Putamen (tissue), 1 donor: ENCODE results near the gene PLOD1.
"Not testable (repeated sequence)": the region's sequence is repeated elsewhere in the genome, so short reads cannot be mapped to it uniquely, and the experiment has no call there.

ENCODE experiments used
- DNase-seq: peaks from one replicate; pipeline ENCODE4 v3.0.0-alpha.2; 2016; ENCODE audit warnings: low spot score

PLOD1 gene

DNA sequence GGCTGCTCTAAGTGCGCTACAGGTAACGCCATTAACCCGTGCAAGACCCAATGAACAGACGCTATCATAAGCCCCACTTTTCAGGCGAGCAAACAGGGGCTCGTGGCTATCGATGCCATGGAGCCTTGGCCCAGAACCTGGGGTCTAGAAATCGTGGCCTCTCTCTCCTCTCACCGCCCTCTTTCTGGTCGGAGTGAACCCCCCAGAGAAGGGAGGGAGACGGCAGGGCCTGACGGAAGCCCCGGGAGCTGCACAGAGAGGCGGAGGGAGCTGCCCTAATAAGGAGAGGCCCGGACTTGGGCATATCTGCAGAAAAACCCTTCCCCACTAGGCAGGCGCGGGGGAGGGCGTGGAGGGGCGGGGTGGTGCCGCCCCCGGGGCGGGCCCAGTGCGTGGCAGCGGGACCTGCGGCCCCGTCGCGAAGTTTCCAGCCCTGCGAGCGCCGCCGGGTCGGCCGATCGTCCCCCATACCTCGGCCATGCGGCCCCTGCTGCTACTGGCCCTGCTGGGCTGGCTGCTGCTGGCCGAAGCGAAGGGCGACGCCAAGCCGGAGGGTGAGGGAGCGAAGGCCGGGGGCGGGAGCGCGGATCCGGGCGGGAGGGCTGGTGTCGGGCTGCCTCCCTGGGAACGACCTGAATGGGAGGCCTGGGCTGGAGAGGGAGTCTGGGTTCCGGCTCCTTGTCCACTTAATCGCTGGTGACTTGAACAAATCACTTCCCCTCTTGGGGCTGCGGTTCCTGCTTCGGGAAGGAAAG lies at the start of gene PLOD1:
Gene PLOD1 (plus strand): TSS at position 416 of the 755 bp plus-strand sequence. CDS start 63 bp downstream, at position 479.
- DNase-seq = peak; percentile 83

DNA sequence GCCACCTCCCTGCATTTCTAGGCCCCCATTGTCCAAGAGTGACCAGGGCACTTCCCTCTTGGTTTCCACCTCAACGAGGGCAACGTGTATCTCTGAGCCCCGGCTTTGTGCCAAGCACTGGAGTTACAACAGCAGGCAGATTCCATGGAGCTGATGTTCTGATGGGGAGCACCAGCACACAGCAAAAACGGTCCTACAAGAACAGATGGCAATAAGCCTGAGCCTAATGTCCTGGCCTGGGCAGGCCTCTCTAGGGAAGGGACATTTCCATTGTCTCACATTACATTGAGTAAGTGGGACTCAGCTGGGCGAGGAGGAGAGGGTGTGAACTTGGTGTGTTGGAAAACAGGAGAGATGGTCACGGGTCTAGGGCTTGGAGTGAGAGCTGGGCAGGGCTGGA lies 48.6 kb upstream of the PLOD1 start:
- no peak for DNase-seq

DNA sequence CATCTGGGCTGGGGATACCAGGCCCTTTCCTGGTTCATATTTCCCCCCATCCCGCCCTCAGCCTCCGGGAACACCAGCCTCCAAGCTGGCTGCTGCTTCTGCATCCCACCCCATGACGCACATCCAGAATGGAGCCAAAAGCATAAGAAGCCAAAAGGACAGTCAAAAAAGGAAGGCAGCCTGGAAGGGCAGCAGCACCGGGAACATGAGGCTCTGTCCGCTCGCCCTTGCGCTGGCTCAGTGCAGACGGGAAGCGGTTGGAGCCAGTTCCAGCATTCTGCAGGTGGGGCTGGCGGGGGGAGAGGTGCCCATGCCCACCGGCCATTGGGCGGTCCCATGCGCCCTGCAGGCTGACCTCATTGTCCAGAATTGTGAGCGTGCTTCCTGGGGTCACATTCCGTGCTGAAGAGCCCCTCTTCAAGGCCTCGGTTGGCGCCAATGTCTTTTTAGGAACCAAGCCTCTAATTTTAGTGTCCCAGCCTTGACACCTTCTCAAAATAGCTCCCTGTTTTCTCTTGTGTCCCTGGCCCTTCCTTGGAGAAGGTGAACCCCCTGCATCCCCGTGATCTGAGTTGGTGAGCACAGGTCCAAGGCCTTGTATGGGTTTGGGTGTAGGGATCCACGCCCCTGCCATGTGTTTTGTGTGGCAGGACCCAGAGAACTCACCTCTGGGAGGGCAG lies 47.4 kb upstream of the PLOD1 start:
- DNase-seq = no peak

DNA sequence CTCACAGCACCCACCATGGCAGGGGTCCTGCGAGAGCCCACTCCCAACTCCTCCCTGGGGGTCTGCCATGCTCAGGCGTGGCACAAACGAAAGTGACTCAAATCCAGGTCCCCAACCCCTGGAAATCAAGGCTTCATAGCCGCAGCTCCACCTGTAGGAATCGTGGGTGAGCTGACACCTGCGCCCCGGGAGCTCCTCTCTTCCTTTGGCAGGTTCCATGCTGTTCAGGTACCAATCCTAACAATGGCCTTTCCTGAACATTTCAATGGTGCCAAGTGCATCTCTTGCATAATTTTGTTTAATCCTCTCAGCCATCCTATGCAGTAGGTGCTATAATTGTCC lies 46.9 kb upstream of the PLOD1 start:
- DNase-seq = no peak

DNA sequence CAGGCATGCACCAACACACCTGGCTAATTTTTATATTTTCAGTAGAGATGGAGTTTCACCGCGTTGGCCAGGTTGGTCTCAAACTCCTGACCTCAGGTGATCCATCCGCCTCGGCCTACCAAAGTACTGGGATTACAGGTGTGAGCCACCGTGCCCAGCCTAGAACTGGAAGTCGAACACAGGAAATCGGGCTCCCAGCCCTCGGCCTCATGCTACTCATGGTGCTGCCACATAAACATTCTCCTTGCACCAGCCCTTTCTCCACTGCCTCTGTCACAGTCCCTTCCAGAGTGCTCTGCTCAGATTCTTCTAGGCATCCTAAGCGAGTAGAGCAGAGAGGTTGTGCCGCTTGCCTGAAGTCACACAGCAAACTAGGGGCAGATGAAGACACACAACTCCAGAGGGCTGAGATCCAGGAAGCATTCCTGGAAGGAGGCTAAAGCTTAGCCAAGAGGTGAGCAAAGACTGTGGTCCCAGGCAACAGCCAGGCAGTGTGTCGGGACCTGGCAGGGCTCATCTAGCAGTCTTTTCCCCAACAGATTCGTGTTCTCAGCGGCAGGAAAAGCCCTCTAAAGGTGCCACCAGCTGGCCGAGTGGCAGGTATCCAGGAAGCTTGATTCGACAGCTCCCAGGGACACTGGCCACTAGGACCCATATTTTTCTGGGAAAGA lies 46.2 kb upstream of the PLOD1 start:
- no peak for DNase-seq

DNA sequence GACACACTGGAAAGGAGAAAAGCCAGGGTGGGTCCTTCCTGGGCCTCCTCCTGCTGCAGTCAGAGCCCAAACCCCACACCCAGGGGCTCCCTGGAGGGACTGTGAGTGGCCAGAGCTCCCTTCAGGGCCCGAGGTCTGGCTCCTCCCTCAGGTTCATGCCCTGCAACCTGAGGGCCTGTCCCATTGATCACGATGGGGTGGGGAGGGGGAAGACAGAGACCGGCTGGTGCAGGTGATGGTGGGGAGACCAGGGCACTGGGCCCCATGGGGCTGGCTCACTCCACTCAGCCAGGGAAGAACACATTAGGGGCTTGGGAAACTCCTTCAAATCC lies 45.7 kb upstream of the PLOD1 start:
- no peak for DNase-seq

DNA sequence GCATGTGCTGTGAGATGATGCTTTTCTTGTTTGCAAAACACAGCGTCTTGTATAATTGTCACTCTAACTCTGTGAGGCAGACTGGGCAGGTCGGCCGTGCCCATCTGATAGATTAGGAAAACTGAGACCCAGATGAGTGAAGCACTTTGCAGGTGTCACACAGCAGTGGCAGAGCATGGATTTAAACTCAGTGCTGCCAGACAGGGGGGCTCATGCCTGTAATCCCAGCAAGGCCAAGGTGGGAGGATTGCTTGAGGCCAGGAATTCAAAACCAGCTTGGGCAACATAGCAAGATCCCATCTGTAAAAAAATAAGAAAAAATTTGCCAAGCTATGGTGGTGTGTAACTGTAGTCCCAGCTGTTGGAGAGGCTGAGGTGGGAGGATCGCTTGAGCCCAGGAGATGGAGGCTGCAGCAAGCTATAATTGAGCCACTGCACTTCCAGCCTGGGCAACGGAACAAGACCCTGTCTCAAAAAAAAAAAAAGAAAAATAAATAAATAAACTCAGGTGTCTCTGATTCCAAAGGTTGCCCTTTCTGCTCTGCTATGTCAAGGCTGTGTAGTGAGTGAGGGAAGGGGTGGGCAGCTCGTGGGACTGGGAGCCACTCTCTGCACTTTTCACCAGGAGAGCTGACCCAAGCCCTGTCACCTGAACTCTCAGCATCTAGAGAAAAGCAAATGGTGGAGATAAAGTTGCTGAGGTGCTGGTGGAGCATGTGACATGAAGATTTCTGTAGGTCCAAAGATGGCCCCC lies 42.9 kb upstream of the PLOD1 start:
- DNase-seq = no peak

DNA sequence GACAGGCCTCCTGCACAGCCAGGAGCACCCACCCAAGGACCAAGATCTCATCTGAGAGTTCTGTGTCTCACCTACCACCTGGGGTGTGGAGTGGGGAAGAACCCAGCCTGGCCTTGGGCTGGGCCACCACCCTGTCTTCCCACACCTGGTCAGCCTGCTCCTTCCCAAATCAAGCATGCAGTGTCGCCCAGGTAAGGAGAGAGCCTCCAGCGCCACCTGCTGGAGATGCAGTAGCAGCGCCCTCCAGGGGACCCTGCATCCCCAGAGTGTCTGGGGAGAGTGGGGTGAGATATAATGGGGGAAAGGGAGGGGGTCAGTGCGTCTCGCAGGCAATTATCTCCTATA lies 40.6 kb upstream of the PLOD1 start:
- no peak for DNase-seq

DNA sequence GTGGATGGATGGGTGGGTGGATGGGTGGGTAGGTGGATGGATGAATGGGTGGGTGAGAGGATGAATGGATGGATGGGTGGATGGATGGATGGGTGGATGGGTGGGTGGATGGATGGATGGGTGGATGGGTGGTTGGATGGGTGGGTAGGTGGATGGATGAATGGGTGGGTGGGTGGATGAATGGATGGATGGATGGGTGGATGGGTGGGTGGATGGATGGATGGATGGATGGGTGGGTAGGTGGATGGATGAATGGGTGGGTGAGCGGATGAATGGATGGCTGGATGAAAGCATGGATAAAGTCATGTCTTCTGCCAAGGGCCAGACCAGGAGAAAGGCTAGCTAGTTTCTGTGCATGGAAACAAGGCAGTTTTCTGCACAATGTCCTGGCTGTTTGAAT lies 40.0 kb upstream of the PLOD1 start:
- DNase-seq = not testable (repeated sequence)

DNA sequence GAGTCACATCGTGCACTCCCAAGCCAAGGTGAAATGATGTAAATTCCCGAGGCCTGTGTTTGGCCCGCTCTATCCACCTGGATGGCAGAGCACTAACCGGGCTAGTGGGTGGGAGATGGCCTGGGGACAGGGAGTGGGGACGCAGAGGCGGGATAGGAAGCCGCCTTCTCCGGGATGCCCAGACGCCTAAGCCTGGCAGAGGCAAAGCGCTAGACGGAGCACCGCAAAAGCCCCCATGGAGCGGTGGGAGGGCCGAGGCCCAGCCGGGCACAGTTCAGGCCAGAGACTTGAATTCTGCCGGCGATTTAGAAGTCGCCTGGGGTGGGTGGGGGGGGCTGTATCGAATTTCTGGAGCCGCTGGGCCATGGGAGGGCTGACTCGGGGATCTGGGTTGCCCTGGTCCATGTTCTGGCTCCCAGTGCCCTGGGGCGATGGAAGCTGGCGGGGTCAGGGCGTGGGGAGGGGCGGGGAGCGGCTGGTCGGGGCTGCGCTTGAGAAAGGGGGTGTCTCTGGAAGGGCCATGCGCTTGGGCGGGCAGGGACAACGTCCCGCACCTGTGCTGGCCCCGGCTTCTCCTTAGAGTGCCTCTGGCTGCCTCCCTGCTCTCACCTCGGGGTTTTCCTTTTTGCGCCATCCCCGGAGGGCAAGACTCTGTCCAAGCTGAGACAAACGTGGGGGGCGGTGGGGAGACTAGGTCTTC lies 36.3 kb upstream of the PLOD1 start:
- no peak for DNase-seq

DNA sequence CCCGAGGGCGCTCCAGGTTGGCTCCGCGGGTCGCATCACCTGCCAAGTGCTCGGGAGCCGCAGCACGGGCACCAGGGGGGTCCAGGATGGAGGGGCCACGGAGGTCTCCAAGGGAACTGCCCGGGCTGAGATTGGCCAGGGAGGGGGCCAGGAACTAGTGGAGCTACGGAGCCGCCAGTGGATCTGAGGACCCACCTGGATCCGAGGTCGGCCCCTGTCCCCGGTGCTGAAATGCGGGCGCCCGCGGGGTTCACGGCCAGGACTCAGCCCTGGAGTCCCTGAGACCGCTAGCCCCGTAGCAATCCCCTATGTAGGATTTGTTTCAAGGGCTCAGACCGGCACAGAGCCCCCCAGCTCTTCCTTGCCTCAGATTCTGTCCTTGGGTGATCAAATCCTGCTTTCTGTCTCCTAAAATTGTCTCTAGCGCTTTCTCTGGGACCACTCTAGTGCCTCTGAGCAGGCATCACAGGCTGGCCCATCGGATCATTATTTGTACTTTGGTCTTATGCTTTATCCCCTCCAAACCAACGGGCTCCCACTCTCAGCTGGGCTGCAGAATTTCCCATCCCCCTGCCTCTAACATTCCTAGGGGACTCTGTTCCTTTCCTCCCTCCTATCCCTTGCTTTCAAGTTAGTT lies 35.6 kb upstream of the PLOD1 start:
- DNase-seq = no peak

DNA sequence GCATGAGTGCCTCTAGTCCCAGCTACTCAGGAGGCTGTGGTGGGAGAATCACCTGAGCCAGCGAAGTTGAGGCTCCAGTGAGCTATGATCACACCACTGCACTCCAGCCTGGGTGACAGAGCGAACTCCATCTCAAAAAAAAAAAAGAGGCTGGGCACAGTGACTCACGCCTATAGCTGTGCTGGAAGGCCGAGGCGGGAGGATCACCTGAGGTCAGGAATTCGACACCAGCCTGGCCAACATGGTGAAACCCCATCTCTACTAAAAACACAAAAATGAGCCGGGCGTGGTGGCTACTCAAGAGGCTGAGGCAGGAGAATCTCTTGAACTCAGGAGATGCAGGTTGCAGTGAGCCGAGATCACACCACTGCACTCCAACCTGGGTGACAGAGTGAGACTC lies 33.1 kb upstream of the PLOD1 start:
- DNase-seq = not testable (repeated sequence)

DNA sequence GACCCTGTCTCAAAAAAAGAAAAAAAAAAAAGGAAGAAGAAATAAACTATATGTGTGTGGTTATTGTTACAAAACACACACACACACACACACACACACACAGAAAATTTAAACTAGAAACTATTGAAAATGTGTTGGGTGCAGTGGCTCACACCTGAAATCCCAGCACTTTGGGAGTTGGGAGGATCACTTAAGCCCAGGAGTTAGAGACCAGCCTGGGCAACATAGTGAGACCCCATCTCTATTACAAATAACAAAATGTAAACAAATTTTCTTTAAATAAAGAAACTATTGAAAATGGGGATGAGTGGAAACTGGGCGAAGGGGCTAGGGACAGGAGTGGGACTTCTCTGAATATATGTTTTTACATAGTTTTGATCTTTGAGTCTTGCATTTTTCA lies 31.3 kb upstream of the PLOD1 start:
- no peak for DNase-seq

DNA sequence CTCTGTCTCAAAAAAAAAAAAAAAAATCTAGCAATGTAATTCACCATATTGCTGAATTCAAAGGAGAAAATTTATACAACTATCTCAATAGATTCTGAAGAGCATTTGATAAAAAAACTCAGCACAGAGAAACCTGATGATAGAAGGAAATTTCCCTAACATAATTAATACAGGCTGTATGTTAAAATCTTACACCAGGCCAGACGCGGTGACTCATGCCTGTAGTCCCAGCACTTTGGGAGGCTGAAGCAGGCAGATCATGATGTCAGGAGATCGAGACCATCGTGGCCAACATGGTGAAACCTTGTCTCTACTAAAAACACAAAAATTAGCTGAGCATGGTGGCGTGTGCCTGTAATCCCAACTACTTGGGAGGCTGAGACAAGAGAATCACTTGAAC lies 30.4 kb upstream of the PLOD1 start:
- DNase-seq = not testable (repeated sequence)

DNA sequence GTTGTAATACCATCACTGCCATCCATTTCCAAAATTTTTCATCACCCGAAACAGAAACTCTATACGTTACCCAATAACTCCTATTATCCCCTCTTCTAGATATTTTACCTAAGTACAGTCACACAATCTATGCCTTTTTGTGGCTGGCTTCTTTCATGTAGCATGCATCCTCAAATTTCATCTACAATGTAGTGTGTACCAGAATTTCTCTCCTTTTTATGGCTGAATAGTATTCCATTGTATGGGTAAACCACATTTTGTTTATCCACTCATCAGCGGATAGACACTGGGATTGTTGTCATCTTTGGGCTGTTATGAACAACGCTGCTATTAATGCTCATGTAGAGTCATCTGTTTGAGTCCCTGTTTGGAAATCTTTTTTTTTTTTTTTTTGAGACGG lies 29.5 kb upstream of the PLOD1 start:
- DNase-seq = no peak

DNA sequence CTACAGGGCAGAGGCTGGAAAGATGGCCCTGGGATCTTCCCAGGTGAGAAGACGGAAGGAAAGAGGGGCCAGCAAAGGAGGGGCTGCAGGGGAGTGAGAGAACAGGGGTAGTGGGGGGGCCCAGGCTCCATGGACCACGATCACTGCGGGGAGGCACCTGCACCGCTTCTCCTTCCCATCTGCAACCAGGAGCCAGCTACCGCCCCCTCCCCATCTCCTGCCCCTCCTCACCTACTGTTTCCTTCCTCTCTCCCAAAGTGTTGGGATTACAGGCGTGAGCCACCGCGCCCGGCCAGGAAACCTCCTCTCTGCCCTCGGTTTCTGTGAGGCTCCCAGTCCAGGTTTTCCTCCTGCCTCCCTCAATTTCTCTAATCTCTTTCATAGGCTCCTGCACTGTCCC lies 27.6 kb upstream of the PLOD1 start:
- no peak for DNase-seq

DNA sequence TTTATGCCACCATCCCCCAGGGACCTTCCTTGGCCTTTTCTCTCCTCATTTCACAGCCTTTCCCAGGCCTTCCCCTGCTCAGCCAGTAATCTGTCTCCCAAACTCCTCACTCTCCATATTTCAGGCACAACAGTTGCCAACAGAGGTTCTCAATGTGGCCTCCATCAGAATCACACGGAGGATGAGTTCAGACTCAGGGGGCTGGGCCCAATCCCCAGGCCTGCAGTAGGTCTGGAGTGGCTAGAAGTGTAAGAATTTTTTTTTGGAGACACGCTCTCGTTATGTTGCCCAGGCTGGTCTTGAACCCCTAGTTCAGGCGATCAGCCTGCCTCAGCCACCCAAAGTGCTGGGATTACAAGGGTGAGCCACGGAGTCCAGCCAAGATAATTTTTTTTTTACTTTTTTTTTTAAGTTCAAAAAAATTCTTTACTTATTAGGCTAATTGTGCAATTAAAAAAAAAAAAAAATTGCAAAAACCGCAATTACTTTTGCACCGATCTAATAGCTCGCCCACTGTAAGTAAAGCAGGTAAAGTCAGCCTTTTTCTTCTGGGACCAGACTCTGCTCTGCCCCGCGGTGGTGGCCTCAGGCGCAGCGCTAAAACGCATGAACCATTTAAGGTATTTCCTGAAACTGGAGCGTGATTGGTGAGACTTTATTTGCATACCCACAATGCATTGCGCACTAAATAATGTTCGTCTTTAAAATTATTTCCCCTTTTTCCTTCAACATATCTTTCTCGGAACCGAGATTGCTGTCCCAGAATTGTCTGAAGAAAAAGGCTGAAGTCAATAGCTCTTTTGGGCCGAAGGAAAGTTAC lies 27.0 kb upstream of the PLOD1 start:
- peak; percentile 91 for DNase-seq

DNA sequence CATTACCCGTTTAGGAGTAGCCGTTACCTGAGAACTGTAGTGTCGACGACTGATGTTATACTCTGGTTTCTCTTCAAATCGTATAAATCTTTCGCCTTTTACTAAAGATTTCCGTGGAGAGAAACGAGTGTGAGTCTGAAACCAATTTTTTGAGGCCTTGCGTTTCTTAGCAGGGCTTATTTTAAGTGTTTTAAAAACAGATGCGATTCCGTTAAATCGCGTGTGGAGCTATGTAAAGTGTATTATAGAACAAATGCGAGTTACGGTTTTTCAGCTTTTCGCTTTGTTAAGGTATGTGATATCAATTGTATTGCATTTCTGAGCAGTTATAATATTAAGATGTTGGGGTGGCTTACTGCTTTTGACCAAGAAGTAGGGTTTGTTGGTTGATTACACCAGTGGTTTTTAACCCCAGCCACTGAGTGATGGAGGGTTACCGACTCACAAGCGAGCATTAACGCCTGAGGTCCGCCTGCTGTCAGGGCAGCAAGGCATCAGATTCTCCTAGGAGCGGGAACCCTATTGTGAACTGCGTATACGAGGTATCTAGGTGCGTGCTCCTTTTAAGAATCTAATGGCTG lies 26.3 kb upstream of the PLOD1 start:
- DNase-seq = peak; percentile 93

DNA sequence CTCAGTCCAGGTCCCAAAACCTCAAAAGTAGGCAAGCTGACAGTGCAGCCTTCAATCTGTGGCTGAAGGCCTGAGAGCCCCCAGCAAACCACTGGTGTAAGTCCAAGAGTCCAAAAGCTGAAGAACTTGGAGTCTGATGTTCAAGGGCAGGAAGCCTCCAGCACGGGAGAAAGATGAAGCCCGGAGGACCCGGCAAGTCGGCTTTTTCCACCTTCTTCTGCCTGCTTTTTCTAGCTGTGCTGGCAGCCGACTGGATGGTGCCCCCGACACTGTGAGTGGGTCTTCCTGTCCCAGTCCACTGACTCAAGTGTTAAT lies 23.6 kb upstream of the PLOD1 start:
- not testable (repeated sequence) for DNase-seq

DNA sequence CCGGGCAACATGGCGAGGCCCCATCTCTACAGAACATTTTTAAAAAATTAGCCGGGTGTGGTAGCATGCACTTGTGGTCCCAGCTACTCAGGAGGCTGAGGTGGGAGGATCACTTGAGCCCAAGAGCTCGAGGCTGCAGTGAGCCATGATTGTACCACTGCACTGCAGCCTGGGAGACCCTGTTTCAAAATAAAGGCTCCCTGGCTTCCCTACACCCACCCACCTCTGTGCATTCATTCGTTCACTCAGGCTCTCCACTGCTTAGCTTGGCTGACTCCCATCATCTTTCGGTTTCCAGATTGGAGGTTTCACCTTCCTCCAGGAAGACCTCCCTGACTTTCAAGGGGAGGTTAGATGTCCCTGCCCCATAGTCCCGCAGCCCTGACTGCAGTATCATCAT lies 22.5 kb upstream of the PLOD1 start:
- DNase-seq = no peak
